Neuronal stem cell (in vitro differentiated cells): ENCODE results near the gene CLDN25.
"Not testable (repeated sequence)": the region's sequence is repeated elsewhere in the genome, so short reads cannot be mapped to it uniquely, and the experiment has no call there.

ENCODE experiments used
- DNase-seq: peaks from one replicate; pipeline ENCODE4 v3.0.0-alpha.2; 2013; ENCODE audit warnings: low spot score
- H2AFZ ChIP-seq: one replicate; pipeline ENCODE4 v1.6.1; 2013; ENCODE audit warnings: mild to moderate bottlenecking, low read length, inconsistent platforms
- H2AK5ac ChIP-seq: 2 replicates; pipeline ENCODE4 v1.6.1; 2013; ENCODE audit warnings: low read depth, mild to moderate bottlenecking, inconsistent platforms, low read length, moderate library complexity, mixed read lengths
- H2BK120ac ChIP-seq: 2 replicates; pipeline ENCODE4 v1.6.1; 2013; ENCODE audit warnings: low read depth, mild to moderate bottlenecking, inconsistent platforms, low read length, moderate library complexity, mixed read lengths
- H2BK12ac ChIP-seq: one replicate; pipeline ENCODE4 v1.6.1; 2013; ENCODE audit warnings: low read length, inconsistent platforms
- H2BK15ac ChIP-seq: 2 replicates; pipeline ENCODE4 v1.6.1; 2013; ENCODE audit warnings: mild to moderate bottlenecking, low read length, inconsistent platforms, mixed read lengths
- H2BK5ac ChIP-seq: one replicate; pipeline ENCODE4 v1.6.1; 2013; ENCODE audit warnings: inconsistent platforms, mild to moderate bottlenecking, low read length, moderate library complexity
- H3K14ac ChIP-seq: one replicate; pipeline ENCODE4 v1.6.1; 2013; ENCODE audit warnings: low read length, inconsistent platforms
- H3K18ac ChIP-seq: 2 replicates; pipeline ENCODE4 v1.6.1; 2013; ENCODE audit warnings: low read length, inconsistent platforms
- H3K23ac ChIP-seq: 2 replicates; pipeline ENCODE4 v1.6.1; 2013; ENCODE audit warnings: low read depth, mild to moderate bottlenecking, mixed read lengths, low read length, inconsistent platforms; ENCODE audit not compliant: poor library complexity
- H3K27ac ChIP-seq: replicated peaks from 3 replicates; pipeline ENCODE4 v1.5.1; 2013; ENCODE audit warnings: low read length, inconsistent platforms
- H3K27me3 ChIP-seq, 3 experiments: 2 replicates each; pipeline ENCODE4 v1.6.1; 2013; ENCODE audit warnings: low read length in 3 of 3, mild to moderate bottlenecking in 2 of 3, inconsistent platforms in 1 of 3, low read depth in 1 of 3, mixed read lengths in 1 of 3, moderate library complexity in 1 of 3; ENCODE audit not compliant: control insufficient read depth in 3 of 3, insufficient read depth in 3 of 3
- H3K36me3 ChIP-seq, 2 donors: replicated peaks in 1 of 2; 2 replicates each; pipeline ENCODE4 v1.6.1; 2013; ENCODE audit warnings: low read length in 2 of 2; ENCODE audit not compliant: control insufficient read depth in 2 of 2, insufficient read depth in 2 of 2
- H3K4ac ChIP-seq: 2 replicates; pipeline ENCODE4 v1.6.1; 2013; ENCODE audit warnings: inconsistent platforms, mild to moderate bottlenecking, low read length, moderate library complexity
- H3K4me1 ChIP-seq, 2 donors: 1 replicate in 1 of 2; 2 replicates in 1 of 2; pipeline ENCODE4 v1.6.1; 2013; ENCODE audit warnings: low read length in 2 of 2, low read depth in 1 of 2; ENCODE audit not compliant: control insufficient read depth in 2 of 2, insufficient read depth in 1 of 2
- H3K4me2 ChIP-seq: one replicate; pipeline ENCODE4 v1.6.1; 2013; ENCODE audit warnings: mild to moderate bottlenecking, low read length, inconsistent platforms; ENCODE audit not compliant: insufficient read depth, poor library complexity, severe bottlenecking
- H3K4me3 ChIP-seq, 2 donors: 2 replicates each; pipeline ENCODE4 v1.5.1; 2013; ENCODE audit warnings: low read length in 2 of 2, mild to moderate bottlenecking in 2 of 2, inconsistent platforms in 1 of 2, moderate library complexity in 1 of 2
- H3K79me1 ChIP-seq: one replicate; pipeline ENCODE4 v1.6.1; 2013; ENCODE audit warnings: low read depth, mild to moderate bottlenecking, inconsistent platforms, low read length, moderate library complexity
- H3K9ac ChIP-seq: one replicate; pipeline ENCODE4 v1.6.1; 2013; ENCODE audit warnings: mild to moderate bottlenecking, low read depth, low read length, inconsistent platforms; ENCODE audit not compliant: poor library complexity
- H3K9me3 ChIP-seq, 2 donors: replicated peaks in 1 of 2; 2 replicates each; pipeline versions ENCODE3 to v1.6.1; 2013; ENCODE audit warnings: low read length in 2 of 2, mild to moderate bottlenecking in 2 of 2, inconsistent platforms in 1 of 2, low read depth in 1 of 2, mixed read lengths in 1 of 2, moderate library complexity in 1 of 2; ENCODE audit not compliant: control insufficient read depth in 2 of 2, insufficient read depth in 1 of 2
- H4K8ac ChIP-seq: one replicate; pipeline ENCODE4 v1.6.1; 2013; ENCODE audit warnings: low read depth, mild to moderate bottlenecking, inconsistent platforms, low read length, moderate library complexity
- H4K91ac ChIP-seq: one replicate; pipeline ENCODE4 v1.6.1; 2013; ENCODE audit warnings: low read length, low read depth, mild to moderate bottlenecking, inconsistent platforms; ENCODE audit not compliant: poor library complexity
- WGBS, 2 donors: extraction: QIAGEN DNeasy Blood & Tissue Kit; methylation state at CpG; one replicate each; pipeline ENCODE4 v1.1.7; 2013; ENCODE audit warnings: missing lambda C conversion rate in 2 of 2, mixed read lengths in 1 of 2; ENCODE audit not compliant: insufficient read length in 2 of 2, insufficient replicate concordance in 1 of 2; ENCODE audit errors: extremely low coverage in 2 of 2; 5-methylcytosine and 5-hydroxymethylcytosine counted together

Gene CLDN25

DNA sequence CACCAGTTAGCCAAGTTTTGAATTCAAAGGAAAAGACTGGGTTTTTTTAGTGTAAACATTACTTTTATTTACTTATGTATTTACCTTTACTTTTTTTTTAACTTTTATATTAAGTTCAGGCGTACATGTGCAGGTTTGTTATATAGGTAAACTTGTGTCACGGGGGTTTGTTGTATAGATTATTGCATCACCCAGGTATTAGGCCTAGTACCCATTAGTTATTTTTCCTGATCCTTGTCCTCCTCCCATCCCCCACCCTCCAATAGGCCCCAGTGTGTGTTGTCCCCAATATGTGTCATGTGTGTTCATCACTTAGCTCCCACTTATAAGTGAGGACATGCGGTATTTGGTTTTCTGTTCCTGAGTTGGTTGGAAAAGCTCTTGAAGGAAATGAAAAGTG, 26.7 kb upstream of the CLDN25 start:
- H3K18ac ChIP-seq = no peak overlapping the region
- H3K4ac ChIP-seq = no peak overlapping the region
- no peak overlapping the region for H2BK12ac ChIP-seq
- H2BK15ac ChIP-seq = no peak overlapping the region
- H3K4me3 ChIP-seq = no peak overlapping the region
- WGBS, 2 donors = no CpG with 5 or more reads among the region's 3 CpGs
- DNase-seq = no peak
- no peak overlapping the region for H3K27ac ChIP-seq
- H3K23ac ChIP-seq = no peak overlapping the region
- peaks cover 10 to 94% of the 10 kb centered on the region in 2 donors for H3K36me3 ChIP-seq
- H3K4me1 ChIP-seq = no peaks in the 10 kb centered on the region
- no peak overlapping the region for H4K91ac ChIP-seq
- no peak overlapping the region for H3K4me2 ChIP-seq
- H2AFZ ChIP-seq = no peak overlapping the region
- no peak overlapping the region for H2BK120ac ChIP-seq
- peaks cover 3 to 13% of the 10 kb centered on the region in 2 donors for H3K9me3 ChIP-seq
- H2BK5ac ChIP-seq = no peak overlapping the region
- H3K14ac ChIP-seq = no peak overlapping the region
- H2AK5ac ChIP-seq = no peak overlapping the region
- H4K8ac ChIP-seq = no peak overlapping the region
- no peak overlapping the region for H3K9ac ChIP-seq
- H3K27me3 ChIP-seq = no peaks in the 10 kb centered on the region
- H3K79me1 ChIP-seq = no peaks in the 10 kb centered on the region

DNA sequence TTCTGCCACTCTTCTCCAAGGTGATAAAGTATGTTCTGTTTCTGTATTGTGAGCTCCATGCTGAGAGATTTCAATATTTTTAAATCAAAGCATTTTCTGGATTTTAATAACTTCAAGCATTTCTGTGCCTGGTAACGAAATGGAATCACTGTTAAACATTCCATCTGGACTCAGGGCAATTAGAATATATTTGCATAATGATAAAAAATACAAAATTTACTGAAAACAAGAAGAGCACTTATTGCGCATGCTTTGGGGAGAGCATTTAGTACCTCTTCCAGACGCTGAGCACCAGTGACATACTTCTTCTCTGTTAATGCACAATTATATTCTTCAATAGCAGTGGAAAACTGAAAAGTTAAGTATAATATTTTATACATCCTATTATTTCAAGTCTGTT, 19.4 kb upstream of the CLDN25 start:
- Histone ChIP-seq H3K4ac (no peak overlapping the region), H2AK5ac (no peak overlapping the region), H3K14ac (no peak overlapping the region), H2BK12ac (no peak overlapping the region), H2BK120ac (no peak overlapping the region), H3K36me3 (peaks cover 11 to 95% of the 10 kb centered on the region in 2 donors), H2BK15ac (no peak overlapping the region), H3K9ac (no peak overlapping the region), H2BK5ac (no peak overlapping the region), H3K4me2 (no peak overlapping the region), H4K8ac (no peak overlapping the region), H3K27ac (no peak overlapping the region), H3K9me3 (peaks cover 0 to 8% of the 10 kb centered on the region in 2 donors), H3K4me3 (no peak overlapping the region), H3K18ac (no peak overlapping the region), H4K91ac (no peak overlapping the region), H3K4me1 (no peaks in the 10 kb centered on the region), H3K79me1 (no peaks in the 10 kb centered on the region), H3K27me3 (no peaks in the 10 kb centered on the region), H2AFZ (no peak overlapping the region), H3K23ac (no peak overlapping the region)
- DNase-seq = no peak
- WGBS, 2 donors = no CpG with 5 or more reads among the region's 3 CpGs

DNA sequence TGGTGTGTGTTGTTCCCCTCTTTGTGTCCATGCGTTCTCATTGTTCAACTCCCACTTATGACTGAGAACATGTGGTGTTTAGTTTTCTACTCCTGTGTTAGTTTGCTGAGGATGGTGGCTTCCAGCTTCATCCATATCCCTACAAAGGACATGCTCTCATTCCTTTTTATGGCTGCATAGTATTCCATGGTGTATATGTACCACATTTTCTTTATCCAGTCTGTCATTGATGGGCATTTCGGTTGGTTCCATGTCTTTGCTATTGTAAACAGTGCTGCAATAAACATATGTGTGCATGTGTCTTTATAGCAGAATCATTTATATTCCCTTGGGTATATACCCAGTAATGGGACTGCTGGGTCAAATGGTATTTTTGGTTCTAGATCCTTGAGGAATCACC, 16.6 kb upstream of the CLDN25 start:
- not testable (repeated sequence) for H3K23ac ChIP-seq, H3K14ac ChIP-seq, H3K4me3 ChIP-seq, H3K4me1 ChIP-seq, H2BK15ac ChIP-seq, H2BK12ac ChIP-seq, H2BK120ac ChIP-seq, H3K4me2 ChIP-seq, H3K27me3 ChIP-seq, H2AFZ ChIP-seq, H3K18ac ChIP-seq, H3K79me1 ChIP-seq, H3K4ac ChIP-seq, H3K27ac ChIP-seq, H2BK5ac ChIP-seq, H3K9ac ChIP-seq, H3K9me3 ChIP-seq, H2AK5ac ChIP-seq, H4K8ac ChIP-seq, H4K91ac ChIP-seq, DNase-seq
- WGBS, 2 donors = no CpG with 5 or more reads among the region's 2 CpGs
- peaks cover 9 to 91% of the 10 kb centered on the region in 2 donors for H3K36me3 ChIP-seq

DNA sequence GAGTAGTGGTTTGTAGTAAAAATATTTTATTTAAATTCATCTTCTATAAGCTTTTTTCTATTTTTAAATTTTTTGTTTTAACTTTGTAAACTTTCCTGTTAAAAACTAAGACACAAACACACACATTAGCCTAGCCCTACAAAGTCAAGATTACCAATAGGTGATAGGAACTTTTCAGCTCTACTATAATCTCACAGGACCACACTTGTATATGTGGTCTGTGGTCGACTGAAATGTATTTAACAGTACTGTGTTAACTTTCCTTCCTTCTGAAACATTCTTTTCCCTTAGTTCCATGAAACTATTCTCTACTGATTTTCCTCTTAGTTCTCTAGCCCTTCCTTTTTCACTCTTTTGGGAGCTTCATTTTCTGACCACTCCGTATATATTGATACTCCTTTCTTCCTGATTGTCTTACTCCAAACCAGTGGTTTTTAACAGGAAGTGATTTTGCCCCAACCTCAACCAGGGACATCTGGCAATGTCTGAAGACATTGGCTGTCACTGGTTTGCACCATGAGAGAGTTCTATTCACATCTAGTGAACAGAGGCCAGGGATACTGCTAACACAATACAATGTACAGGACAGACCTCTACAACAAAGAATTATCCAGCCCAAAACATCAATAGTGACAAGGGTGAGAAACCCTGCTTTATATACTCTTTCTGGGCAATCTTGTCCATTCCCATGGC, 14.9 kb upstream of the CLDN25 start:
- Histone ChIP-seq H4K8ac (no peak overlapping the region), H3K36me3 (peaks cover 8 to 91% of the 10 kb centered on the region in 2 donors), H3K4ac (no peak overlapping the region), H3K27ac (no peak overlapping the region), H3K9ac (no peak overlapping the region), H2BK120ac (no peak overlapping the region), H2BK15ac (no peak overlapping the region), H3K4me2 (no peak overlapping the region), H3K18ac (no peak overlapping the region), H2AFZ (no peak overlapping the region), H3K4me3 (no peak overlapping the region), H4K91ac (no peak overlapping the region), H3K14ac (no peak overlapping the region), H3K27me3 (no peaks in the 10 kb centered on the region), H2AK5ac (no peak overlapping the region), H3K9me3 (peaks cover 0 to 8% of the 10 kb centered on the region in 2 donors), H3K79me1 (no peaks in the 10 kb centered on the region), H3K23ac (no peak overlapping the region), H3K4me1 (no peaks in the 10 kb centered on the region), H2BK5ac (no peak overlapping the region), H2BK12ac (no peak overlapping the region)
- no peak for DNase-seq
- no CpG with 5 or more reads among the region's 2 CpGs for WGBS, 2 donors
